ENCODE measurements around the gene FARP1.

GRCh38 chr13:98181111-98181815 is 38.4 kb downstream of the FARP1 start:
- TF ChIP-seq EP300 (IDR thresholded peaks at IDR 0.05; ENCODE audit: borderline replicate concordance in 1 of 2, low read depth in 1 of 2, low read length in 1 of 2) (no peak), MAX (IDR thresholded peaks at IDR 0.05; ENCODE audit: low read depth) (no peak), CTCF (IDR thresholded peaks at IDR 0.05) (no peak), SMC3 (IDR thresholded peaks at IDR 0.05; ENCODE audit: low read depth, low read length) (no peak), GATA2 (CRISPR knock-in tag; IDR thresholded peaks at IDR 0.05) (no peak), SIN3A (IDR thresholded peaks at IDR 0.05; ENCODE audit: borderline replicate concordance, low read depth, low read length) (no peak), RXRA (IDR thresholded peaks at IDR 0.05; ENCODE audit: borderline replicate concordance, low read depth) (no peak), CHD2 (IDR thresholded peaks at IDR 0.05; ENCODE audit: low read length, partially characterized antibody) (no peak), TEAD4 (IDR thresholded peaks at IDR 0.05; ENCODE audit: borderline replicate concordance, insufficient read depth) (no peak), RCOR1 (IDR thresholded peaks at IDR 0.05; ENCODE audit: low read length) (no peak), GABPA (IDR thresholded peaks at IDR 0.05; ENCODE audit: low read depth) (no peak), POLR2AphosphoS5 (IDR thresholded peaks at IDR 0.05; ENCODE audit: low read depth, low read length) (no peak)
